Thymus (tissue), 11 donors: Measurements from ENCODE around the gene TTC7B. TPM values are rescaled to one million over a fixed set of nuclear protein-coding genes. Genes with fewer than 3 reads are reported as not detected.
"Not testable (repeated sequence)": the region's sequence is repeated elsewhere in the genome, so short reads cannot be mapped to it uniquely, and the experiment has no call there.

ENCODE experiments used
- DNase-seq, 9 donors: peaks; one replicate each; pipeline ENCODE4 v3.0.0-alpha.2; 2013; ENCODE audit warnings: low spot score in 9 of 9, low read depth in 6 of 9, missing footprints in 1 of 9
- H3K27ac ChIP-seq, 2 donors: one replicate each; pipeline ENCODE4 v1.5.1; 2013; ENCODE audit warnings: control low read depth in 1 of 2, low read depth in 1 of 2, low read length in 1 of 2, mild to moderate bottlenecking in 1 of 2, moderate library complexity in 1 of 2
- H3K27me3 ChIP-seq, 2 donors: one replicate each; pipeline ENCODE4 v1.5.1; 2013; ENCODE audit warnings: low read length in 1 of 2; ENCODE audit not compliant: control insufficient read depth in 2 of 2, insufficient read depth in 1 of 2
- H3K36me3 ChIP-seq, 2 donors: one replicate each; pipeline ENCODE4 v1.5.1; 2013; ENCODE audit warnings: low read length in 1 of 2, mild to moderate bottlenecking in 1 of 2, moderate library complexity in 1 of 2; ENCODE audit not compliant: control insufficient read depth in 2 of 2, insufficient read depth in 2 of 2
- H3K4me1 ChIP-seq, 2 donors: one replicate each; pipeline ENCODE4 v1.5.1; 2013; ENCODE audit warnings: low read length in 2 of 2; ENCODE audit not compliant: control insufficient read depth in 2 of 2, insufficient read depth in 2 of 2
- H3K4me3 ChIP-seq, 2 donors: one replicate each; pipeline ENCODE4 v1.5.1; 2013; ENCODE audit warnings: low read length in 2 of 2, control low read depth in 1 of 2, mild to moderate bottlenecking in 1 of 2
- H3K9me3 ChIP-seq, 2 donors: one replicate each; pipeline ENCODE4 v1.5.1; 2013; ENCODE audit warnings: low read length in 1 of 2, mild to moderate bottlenecking in 1 of 2; ENCODE audit not compliant: control insufficient read depth in 2 of 2, insufficient read depth in 1 of 2
- WGBS: extraction: QIAGEN DNeasy Blood & Tissue Kit; methylation state at CpG from one replicate; pipeline ENCODE4 v1.1.7; 2013; 5-methylcytosine and 5-hydroxymethylcytosine counted together
- polyA plus RNA-seq: library from polyadenylated mRNA; stranded (reverse); fragments of 200-250 nt; gene quantifications from one replicate; pipeline ENCODE4 v1.2.3, GENCODE V29; 2013
- total RNA-seq: library from RNA; stranded (reverse); fragments of 120-200 nt; gene quantifications from one replicate; pipeline ENCODE4 v1.2.4, GENCODE V29; 2013
- donor health status: healthy.

TTC7B gene
- total and polyA plus RNA-seq, 2 donors: 3.2 to 5.6 TPM

DNA sequence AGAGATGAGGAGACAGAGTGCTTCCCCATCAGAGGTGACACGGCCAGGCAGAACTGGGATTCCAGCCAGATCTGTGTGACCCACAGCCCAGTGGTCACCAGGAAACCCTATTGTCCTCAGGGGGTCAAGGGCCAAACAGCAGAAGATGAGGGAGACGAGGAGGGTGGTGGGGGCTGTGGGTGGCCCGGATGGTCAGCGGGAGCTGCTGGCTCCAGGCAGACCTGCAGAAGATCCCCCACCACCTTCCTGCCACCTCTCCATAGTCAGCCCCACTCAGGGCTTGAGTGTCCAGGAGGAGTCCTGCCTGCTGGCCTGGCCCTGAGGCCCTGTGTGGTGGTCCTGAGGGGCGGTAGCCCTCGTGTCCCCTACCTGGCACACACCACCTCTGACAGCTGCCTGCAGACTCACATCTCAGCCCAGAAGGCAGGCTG is 282.6 kb downstream of the TTC7B start:
- DNase-seq: no peak
- Histone ChIP-seq H3K4me3 (no peak overlapping the region), H3K27ac (no peak overlapping the region), H3K4me1 (no peaks in the 10 kb centered on the region), H3K9me3 (no peaks in the 10 kb centered on the region), H3K36me3 (no peaks in the 10 kb centered on the region), H3K27me3 (no peaks in the 10 kb centered on the region)
- 88% methylated on average over 6 of the region's 6 CpGs for WGBS

DNA sequence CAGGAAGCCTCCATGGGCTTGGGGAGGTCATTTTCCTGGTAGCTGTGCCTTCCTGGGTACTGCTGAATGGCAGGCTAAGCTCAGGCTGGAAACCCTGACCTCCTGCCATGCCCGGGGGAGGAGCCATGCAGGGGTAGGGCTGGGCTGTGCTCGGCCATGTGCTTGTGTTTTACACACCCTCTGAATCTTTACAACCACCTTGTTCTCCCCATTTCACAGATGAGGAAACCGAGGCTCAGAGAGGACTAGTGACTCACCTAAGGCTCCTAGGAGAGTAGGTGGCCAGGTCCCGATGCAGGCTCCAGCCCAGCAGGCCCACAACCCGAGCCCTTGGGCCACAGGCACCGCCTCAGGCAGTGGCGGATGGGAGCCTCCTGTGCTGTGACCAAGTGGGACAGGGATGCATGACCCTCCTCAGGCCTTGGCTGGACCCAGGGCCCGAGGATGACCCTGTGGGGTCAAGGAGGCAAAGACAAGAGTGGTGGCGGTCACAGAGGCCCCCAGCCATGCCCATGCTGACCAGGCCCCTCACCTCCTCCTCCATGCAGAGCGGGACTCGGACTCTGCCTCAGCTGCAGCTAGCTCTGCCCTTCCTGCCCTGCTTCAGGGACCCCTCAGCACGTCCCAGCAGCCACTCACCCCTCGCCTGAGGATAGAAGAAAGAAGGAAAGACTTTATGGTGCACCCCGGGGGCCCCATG is 283.3 kb downstream of the TTC7B start:
- Histone ChIP-seq H3K27ac (no peak overlapping the region), H3K36me3 (no peaks in the 10 kb centered on the region), H3K9me3 (no peaks in the 10 kb centered on the region), H3K4me3 (no peak overlapping the region), H3K27me3 (no peaks in the 10 kb centered on the region), H3K4me1 (no peaks in the 10 kb centered on the region)
- WGBS: 92% methylated on average over 14 of the region's 14 CpGs
- no peak for DNase-seq

DNA sequence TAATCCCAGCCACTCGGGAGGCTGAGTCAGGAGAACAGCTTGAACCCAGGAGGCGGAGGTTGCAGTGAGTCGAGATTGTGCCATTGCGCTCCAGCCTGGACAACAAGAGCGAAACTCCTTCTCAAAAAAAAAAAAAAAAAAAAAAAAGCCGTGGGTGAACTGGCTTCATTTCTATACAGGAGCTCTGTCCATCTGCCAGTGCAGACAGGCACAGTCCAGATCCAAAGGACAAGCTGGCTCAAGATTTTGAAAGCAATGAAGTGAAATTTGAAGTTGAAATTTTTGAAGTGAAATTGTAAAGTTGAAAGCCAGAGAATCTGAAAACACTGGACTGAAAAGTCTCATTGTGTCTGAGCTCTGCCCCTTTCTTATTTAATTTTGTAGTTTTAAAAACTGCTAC is 284.7 kb downstream of the TTC7B start:
- 97% methylated on average over 6 of the region's 6 CpGs for WGBS
- no peak overlapping the region for H3K27ac ChIP-seq
- H3K4me1 ChIP-seq: no peaks in the 10 kb centered on the region
- H3K9me3 ChIP-seq: no peaks in the 10 kb centered on the region
- no peaks in the 10 kb centered on the region for H3K36me3 ChIP-seq
- DNase-seq: no peak
- no peaks in the 10 kb centered on the region for H3K27me3 ChIP-seq
- no peak overlapping the region for H3K4me3 ChIP-seq

DNA sequence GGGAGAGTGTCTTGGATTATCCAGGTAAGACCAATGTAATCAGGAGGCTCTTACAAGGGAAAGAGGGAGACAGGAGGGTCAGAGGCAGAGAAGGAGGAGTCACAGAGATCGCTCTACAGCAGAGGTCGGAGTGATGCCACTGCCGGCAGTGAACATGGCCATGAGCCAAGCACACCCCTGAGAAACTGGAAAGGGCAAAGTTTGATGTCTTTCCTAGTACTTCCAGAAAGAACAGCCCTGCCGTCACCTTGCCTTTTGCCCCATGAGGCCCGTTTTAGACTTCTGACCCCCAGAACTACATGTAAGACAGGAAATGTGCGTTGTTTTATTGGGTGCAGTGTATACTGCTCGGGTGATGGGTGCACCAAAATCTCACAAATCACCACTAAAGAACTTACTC is 285.7 kb downstream of the TTC7B start:
- H3K4me1 ChIP-seq: no peaks in the 10 kb centered on the region
- no peak overlapping the region for H3K27ac ChIP-seq
- H3K27me3 ChIP-seq: no peaks in the 10 kb centered on the region
- DNase-seq: no peak
- 94% methylated on average over 7 of the region's 7 CpGs for WGBS
- no peaks in the 10 kb centered on the region for H3K9me3 ChIP-seq
- no peak overlapping the region for H3K4me3 ChIP-seq
- no peaks in the 10 kb centered on the region for H3K36me3 ChIP-seq

DNA sequence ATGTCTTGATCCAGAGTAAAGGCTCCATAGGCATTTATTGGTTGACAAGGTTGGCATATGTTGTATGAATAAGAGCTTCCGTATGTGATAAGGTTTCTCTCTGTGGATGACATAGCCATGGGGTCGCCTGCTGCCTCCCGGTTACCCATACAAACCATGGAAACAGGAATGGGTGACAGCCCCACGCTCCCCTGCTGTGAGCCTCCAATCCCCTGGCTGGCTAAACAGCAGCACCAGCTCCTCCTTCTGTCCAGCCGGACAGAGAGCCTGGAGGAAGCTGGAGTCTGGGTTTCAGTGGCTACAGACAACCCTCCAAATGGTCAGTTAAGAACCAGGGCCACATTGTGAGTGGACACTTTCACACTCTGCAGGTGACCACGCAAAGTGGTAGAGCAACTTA is 288.3 kb downstream of the TTC7B start:
- 97% methylated on average over 6 of the region's 6 CpGs for WGBS
- Histone ChIP-seq H3K9me3 (no peaks in the 10 kb centered on the region), H3K27me3 (peaks cover 0 to 3% of the 10 kb centered on the region in 2 donors), H3K4me1 (no peaks in the 10 kb centered on the region), H3K4me3 (no peak overlapping the region), H3K27ac (no peak overlapping the region), H3K36me3 (no peaks in the 10 kb centered on the region)
- DNase-seq: no peak

DNA sequence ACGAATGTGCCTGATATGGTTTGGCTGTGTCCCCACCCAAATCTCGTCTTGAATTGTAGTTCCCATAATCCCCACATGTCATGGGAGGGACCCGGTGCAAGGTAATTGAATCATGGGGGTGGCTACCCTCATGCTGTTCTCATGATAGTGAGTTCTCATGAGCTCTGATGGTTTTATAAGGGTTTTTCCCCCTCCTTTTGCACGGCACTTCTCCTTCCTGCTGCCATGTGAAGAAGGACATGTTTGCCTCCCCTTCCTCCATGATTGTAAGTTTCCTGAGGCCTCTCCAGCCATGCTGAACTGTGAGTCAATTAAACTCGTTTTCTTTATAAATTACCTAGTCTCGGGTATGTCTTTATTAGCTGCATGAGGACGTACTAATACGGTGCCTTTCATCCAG is 289.7 kb downstream of the TTC7B start:
- H3K4me3 ChIP-seq, H3K36me3 ChIP-seq, H3K9me3 ChIP-seq, H3K4me1 ChIP-seq, DNase-seq, H3K27me3 ChIP-seq, H3K27ac ChIP-seq: not testable (repeated sequence)
- 95% methylated on average over 8 of the region's 8 CpGs for WGBS

DNA sequence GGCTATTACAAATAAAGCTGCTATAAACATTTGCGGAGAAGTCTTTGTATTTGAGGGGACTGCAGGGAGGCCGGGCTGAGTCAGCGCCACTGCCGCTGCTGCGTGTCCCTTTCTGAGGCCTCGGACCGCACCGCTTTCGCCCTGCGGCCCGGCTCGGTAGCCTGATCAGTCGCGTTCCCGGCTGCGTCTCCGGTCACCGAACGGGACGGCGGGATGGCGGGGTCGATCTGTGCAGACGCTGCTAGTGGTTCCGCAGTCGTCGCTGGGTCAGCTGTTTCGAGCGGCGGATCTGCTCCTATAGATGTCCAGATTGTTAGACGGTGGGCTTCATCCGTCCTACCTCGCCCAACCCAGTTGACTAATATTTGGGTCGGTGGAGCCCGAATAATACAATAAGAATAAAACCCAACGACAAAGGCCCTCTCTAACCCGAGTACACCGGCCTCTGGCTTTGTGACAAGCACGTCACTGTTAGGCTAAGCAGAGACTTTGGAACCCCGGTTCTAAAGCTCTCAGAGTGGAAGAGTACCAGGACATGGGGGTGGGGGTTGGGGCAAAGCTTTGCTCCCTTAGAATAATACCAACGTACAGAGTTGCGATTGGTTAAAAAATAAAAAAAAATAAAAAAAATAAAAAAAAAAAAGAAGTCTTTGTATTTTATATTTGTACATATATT is 290.7 kb downstream of the TTC7B start:
- not testable (repeated sequence) for H3K4me3 ChIP-seq, H3K4me1 ChIP-seq, H3K27ac ChIP-seq, H3K9me3 ChIP-seq, DNase-seq, H3K27me3 ChIP-seq, H3K36me3 ChIP-seq
- 77% methylated on average over 29 of the region's 42 CpGs for WGBS

DNA sequence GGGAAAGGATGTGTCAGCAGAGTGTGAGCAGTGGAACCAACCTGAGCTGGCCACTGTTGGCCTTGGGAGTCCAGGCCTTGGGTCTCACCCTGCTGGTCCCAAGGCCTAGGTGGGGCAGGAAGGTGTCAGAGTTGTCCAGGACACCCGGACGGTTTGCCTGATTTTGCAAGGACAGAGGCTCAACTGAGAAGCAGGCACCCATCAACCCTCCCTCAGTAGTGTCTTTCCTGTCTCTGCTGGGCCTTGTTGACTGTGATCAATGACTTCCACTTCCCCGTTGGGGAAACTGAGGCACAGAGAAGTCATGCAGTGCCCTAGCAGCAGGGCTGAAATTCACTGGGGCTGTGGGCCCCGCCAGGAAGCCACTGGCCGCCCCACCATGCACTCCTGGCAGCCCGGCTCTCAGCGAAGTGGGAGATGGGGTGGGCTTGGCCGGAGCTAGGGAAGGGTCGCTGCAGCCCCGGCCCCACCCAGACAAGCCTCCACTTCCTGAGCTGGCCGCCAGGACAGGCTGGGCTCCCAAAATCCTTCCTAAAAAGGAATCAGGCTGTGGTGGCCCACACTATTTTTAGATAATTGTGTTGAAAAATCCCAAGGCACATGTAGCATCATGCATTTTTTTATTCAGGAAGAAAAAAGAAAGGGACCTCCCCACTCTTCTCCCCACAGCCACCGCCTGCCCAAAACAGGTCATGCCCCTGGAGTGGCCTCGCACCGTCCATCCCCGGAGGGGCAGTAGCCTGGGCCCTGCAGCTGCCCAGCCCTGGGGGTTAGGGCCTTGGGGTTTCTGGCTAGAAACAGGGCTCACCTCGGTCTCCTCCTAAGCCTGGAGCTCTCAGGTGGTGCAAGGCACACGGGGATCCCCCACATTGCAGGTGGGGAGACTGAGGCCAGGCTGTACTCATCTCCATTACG is 292.0 kb downstream of the TTC7B start:
- H3K9me3 ChIP-seq: no peaks in the 10 kb centered on the region
- 93% methylated on average over 18 of the region's 18 CpGs for WGBS
- DNase-seq: no peak
- H3K4me1 ChIP-seq: peaks cover 0 to 5% of the 10 kb centered on the region in 2 donors
- no peak overlapping the region for H3K27ac ChIP-seq
- no peaks in the 10 kb centered on the region for H3K36me3 ChIP-seq
- peaks cover 0 to 3% of the 10 kb centered on the region in 2 donors for H3K27me3 ChIP-seq
- no peak overlapping the region for H3K4me3 ChIP-seq

DNA sequence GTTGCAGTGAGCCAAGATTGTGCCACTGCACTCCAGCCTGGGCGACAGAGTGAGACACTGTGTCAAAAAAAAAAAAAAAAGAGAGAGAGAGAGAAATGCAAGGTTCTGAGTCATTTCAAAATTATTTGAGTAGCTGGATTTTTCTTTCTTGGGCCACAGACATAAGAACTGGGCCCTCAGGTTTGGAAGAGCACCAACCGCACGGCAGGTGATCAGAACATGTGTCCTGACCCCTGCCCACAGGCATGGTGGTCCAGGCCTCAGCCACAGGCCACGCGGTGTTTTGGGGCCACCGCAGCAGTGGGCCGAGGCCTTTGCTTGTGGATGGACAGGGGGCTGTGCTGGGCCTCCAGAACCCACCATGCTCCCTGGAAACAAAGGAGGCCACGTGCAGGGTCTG is 292.7 kb downstream of the TTC7B start:
- H3K27me3 ChIP-seq: peaks cover 0 to 3% of the 10 kb centered on the region in 2 donors
- no peak overlapping the region for H3K4me3 ChIP-seq
- 92% methylated on average over 8 of the region's 8 CpGs for WGBS
- H3K36me3 ChIP-seq: no peaks in the 10 kb centered on the region
- DNase-seq: no peak
- H3K4me1 ChIP-seq: peaks cover 0 to 5% of the 10 kb centered on the region in 2 donors
- H3K9me3 ChIP-seq: no peaks in the 10 kb centered on the region
- H3K27ac ChIP-seq: no peak overlapping the region
